Colonic mucosa (tissue), 4 donors: ENCODE measurements around the gene PKNOX2. TPM values are rescaled to one million over a fixed set of nuclear protein-coding genes. Genes with fewer than 3 reads are reported as not detected.

Experiments
- DNase-seq: peaks from one replicate; pipeline ENCODE4 v3.0.0-alpha.2; 2020
- H3K27ac ChIP-seq: fragments of 200-600 bp; one replicate; pipeline ENCODE4 v1.8.0; 2021
- H3K27me3 ChIP-seq: fragments of 200-600 bp; one replicate; pipeline ENCODE4 v1.8.0; 2021
- H3K36me3 ChIP-seq: fragments of 200-600 bp; one replicate; pipeline ENCODE4 v1.8.0; 2021
- H3K4me1 ChIP-seq: fragments of 200-600 bp; one replicate; pipeline ENCODE4 v1.8.0; 2021; ENCODE audit warnings: mild to moderate bottlenecking
- H3K4me3 ChIP-seq: fragments of 200-600 bp; one replicate; pipeline ENCODE4 v1.8.0; 2021
- H3K9ac ChIP-seq, 2 donors: one replicate each; pipeline ENCODE4 v1.7.0; 2013; ENCODE audit warnings: control low read depth in 2 of 2, low read depth in 2 of 2, low read length in 2 of 2
- H3K9me3 ChIP-seq: fragments of 200-600 bp; one replicate; pipeline ENCODE4 v1.8.0; 2021
- intact Hi-C: fragments of 100-400 bp; cut with DNase I; formaldehyde crosslinking; loops from one replicate; pipeline ENCODE4 v1.14.1; 2022
- total RNA-seq, 2 donors: library from RNA; stranded (reverse); fragmentation: NEBNext Ultra II Directional in 1 of 2; extraction: Animal tissue kit (Norgen Biotek cat#: 25700) in 1 of 2; gene quantifications; one replicate each; pipeline ENCODE4 v1.2.1, GENCODE V29; 2021
- TF ChIP-seq, protein P1 (sequence below): fragments of 200-600 bp; IDR thresholded peaks from one replicate; pipeline ENCODE4 v1.8.0; 2022; ENCODE audit warnings: antibody characterized with exemption, mild to moderate bottlenecking
- donor health status: healthy.
- donor health status: DM: no; HTN: no; CAD: no.
- donor health status: DM: no; HTN: no; CAD: no.

The PKNOX2 gene
- total RNA-seq, 2 donors from 2014 or later, result 0.52 to 1.3 TPM

DNA sequence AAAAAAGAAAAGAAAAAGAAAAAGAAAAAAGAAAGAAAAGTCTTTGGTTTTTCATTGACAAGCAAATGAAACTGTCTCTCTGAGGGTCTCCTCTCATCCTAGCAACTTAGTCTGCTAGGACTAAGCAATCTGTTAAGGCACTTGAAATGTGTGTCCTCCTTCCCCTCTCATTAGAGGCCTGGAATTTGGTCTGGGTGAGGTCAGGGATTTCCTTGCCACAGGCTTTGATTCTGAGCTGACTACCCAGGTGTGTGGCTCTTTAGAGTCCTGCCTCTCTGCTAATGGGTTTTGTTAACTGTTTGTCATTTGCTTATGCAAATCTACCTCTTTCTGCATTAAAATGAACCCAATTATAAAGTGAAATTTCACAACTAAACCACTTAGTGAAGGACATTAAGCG is 18.3 kb upstream of the PKNOX2 start:
- Histone ChIP-seq H3K4me1 (no peaks in the 10 kb centered on the region), H3K36me3 (no peaks in the 10 kb centered on the region), H3K27ac (no peak overlapping the region), H3K9ac (no peak overlapping the region), H3K4me3 (no peak overlapping the region), H3K27me3 (no peaks in the 10 kb centered on the region), H3K9me3 (no peaks in the 10 kb centered on the region)
- intact Hi-C loops, result no loop called here
- TF ChIP-seq, protein P1, sequence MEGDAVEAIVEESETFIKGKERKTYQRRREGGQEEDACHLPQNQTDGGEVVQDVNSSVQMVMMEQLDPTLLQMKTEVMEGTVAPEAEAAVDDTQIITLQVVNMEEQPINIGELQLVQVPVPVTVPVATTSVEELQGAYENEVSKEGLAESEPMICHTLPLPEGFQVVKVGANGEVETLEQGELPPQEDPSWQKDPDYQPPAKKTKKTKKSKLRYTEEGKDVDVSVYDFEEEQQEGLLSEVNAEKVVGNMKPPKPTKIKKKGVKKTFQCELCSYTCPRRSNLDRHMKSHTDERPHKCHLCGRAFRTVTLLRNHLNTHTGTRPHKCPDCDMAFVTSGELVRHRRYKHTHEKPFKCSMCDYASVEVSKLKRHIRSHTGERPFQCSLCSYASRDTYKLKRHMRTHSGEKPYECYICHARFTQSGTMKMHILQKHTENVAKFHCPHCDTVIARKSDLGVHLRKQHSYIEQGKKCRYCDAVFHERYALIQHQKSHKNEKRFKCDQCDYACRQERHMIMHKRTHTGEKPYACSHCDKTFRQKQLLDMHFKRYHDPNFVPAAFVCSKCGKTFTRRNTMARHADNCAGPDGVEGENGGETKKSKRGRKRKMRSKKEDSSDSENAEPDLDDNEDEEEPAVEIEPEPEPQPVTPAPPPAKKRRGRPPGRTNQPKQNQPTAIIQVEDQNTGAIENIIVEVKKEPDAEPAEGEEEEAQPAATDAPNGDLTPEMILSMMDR, result no peak
- DNase-seq, result no peak

DNA sequence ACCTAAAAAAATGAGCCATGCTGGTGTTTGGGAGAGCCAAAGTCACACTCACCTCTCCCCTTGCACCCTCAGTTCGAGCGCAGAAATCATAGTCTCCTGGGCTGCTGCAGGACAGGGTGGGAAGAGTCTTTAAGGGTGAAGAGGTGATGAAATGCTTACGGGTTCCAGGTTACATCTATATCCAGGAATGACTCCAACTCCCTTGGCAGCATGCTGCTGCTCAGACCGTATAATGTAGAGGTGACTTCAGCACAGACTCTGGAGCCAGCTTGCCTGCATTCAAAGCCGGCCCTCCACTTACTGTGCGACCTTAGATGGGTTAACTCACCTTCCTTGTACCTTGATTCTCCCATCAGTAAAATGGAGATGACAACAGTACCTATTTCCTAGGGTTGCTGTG is 17.3 kb upstream of the PKNOX2 start:
- intact Hi-C loops, result no loop called here
- H3K36me3 ChIP-seq, result no peaks in the 10 kb centered on the region
- no peaks in the 10 kb centered on the region for H3K27me3 ChIP-seq
- H3K4me3 ChIP-seq, result no peak overlapping the region
- no peak overlapping the region for H3K27ac ChIP-seq
- H3K9ac ChIP-seq, result no peak overlapping the region
- TF ChIP-seq, protein P1, result no peak
- no peaks in the 10 kb centered on the region for H3K4me1 ChIP-seq
- no peaks in the 10 kb centered on the region for H3K9me3 ChIP-seq
- DNase-seq, result no peak

DNA sequence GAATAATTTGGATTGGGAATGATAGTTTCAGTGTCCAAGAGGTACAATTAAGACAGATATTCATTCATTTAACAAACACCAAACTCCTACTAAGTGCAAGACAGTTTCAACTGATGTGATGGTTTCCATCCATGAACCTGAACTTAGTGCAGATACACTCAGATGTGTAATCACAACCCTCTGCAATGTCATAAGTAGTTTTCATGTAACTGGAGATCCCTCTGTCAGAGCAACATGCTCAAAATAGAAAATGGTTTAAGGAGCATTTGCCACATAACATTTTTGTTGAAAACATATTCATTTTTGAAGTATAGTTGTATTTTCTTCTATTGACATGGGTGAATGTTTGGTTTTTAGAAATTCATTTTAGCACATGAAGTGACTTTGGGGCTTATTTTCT is 16.5 kb upstream of the PKNOX2 start:
- Histone ChIP-seq H3K9ac (no peak overlapping the region), H3K36me3 (no peaks in the 10 kb centered on the region), H3K27ac (no peak overlapping the region), H3K4me1 (no peaks in the 10 kb centered on the region), H3K9me3 (no peaks in the 10 kb centered on the region), H3K4me3 (no peak overlapping the region), H3K27me3 (no peaks in the 10 kb centered on the region)
- TF ChIP-seq, protein P1, result no peak
- intact Hi-C loops, result no loop called here
- no peak for DNase-seq

DNA sequence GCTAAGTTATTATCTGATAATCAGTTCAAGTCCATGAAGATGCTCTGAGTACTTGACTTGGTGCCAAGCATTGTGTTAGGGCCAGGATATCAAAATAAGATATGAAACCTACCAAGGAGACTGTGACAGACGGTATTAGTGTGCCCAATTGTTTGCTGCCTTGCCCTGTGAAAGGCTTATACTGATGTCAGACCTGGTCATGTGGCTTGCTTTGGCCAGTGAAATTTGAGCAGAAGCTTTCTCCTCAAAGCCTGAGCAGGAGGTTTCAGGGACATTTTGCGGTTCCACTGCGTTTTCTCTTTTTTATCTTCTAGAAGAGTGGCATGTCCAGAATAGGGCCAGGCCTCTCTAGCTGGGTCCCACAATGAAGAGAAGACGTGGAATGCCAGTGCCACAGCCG is 15.8 kb upstream of the PKNOX2 start:
- TF ChIP-seq, protein P1, result no peak
- Histone ChIP-seq H3K9me3 (no peaks in the 10 kb centered on the region), H3K4me1 (no peaks in the 10 kb centered on the region), H3K9ac (no peak overlapping the region), H3K27ac (no peak overlapping the region), H3K27me3 (no peaks in the 10 kb centered on the region), H3K36me3 (no peaks in the 10 kb centered on the region), H3K4me3 (no peak overlapping the region)
- no peak for DNase-seq
- intact Hi-C loops, result no loop called here

DNA sequence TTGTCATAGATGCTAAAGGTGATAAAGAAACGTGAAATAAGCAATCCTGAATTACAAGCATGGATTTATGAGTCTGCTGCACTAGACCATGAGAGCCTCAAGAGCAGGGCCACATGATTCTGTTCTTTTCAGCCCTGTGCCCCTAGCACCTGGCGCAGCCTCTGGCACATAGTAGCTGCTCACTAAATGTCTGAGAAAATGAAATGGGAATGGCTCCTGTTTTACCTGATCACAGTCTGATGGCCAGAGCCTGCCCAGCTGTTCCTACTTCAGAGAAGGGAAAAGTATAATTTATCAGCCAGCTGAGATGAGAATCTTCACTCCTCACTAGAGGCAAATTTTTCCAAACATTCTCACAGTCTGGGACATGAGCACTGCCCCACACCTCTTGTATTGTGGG is 10.7 kb upstream of the PKNOX2 start:
- no peak overlapping the region for H3K4me3 ChIP-seq
- H3K9me3 ChIP-seq, result no peaks in the 10 kb centered on the region
- no peaks in the 10 kb centered on the region for H3K36me3 ChIP-seq
- intact Hi-C loops, result no loop called here
- DNase-seq, result no peak
- TF ChIP-seq, protein P1, result no peak
- H3K9ac ChIP-seq, result no peak overlapping the region
- no peaks in the 10 kb centered on the region for H3K4me1 ChIP-seq
- no peaks in the 10 kb centered on the region for H3K27me3 ChIP-seq
- H3K27ac ChIP-seq, result no peak overlapping the region
